ENCODE measurements around the gene RRP8. TPM values are rescaled to one million over a fixed set of nuclear protein-coding genes. Genes with fewer than 3 reads are reported as not detected.
A peak's percentile ranks its signal among the peaks of the same experiment; 100 is the strongest.

The RRP8 gene
- total RNA-seq, 1 experiment from 2014 or later: 17.8 TPM

- DNase-seq (ENCODE audit: low read depth, low spot score) (no peak), ATAC-seq (peak; percentile 2; the same call in 1 of the 2 replicates)
- Histone ChIP-seq H3K9ac (ENCODE audit: low read length) (peak overlapping the region; percentile 64), H3K9me3 (ENCODE audit: control insufficient read depth in 1 of 2, insufficient read depth in 1 of 2, low read depth in 1 of 2, low read length in 2 of 2) (no peaks in the 10 kb centered on the region), H3K9me2 (ENCODE audit: insufficient read depth) (no peaks in the 10 kb centered on the region), H3K79me2 (ENCODE audit: insufficient read depth, low read length) (peaks cover 11% of the 10 kb centered on the region; the same call in 1 of the 2 replicates), H4K20me1 (ENCODE audit: insufficient read depth) (no peaks in the 10 kb centered on the region), H3K4me1 (ENCODE audit: control insufficient read depth in 1 of 2, insufficient read depth in 2 of 2, low read length in 2 of 2) (peaks cover 5 to 15% of the 10 kb centered on the region in 2 experiments; a peak in 3 of 4 replicates), H3K27ac (ENCODE audit: low read depth, low read length) (peak overlapping the region; percentile 36; the same call in 1 of the 2 replicates), H3K36me3 (ENCODE audit: control insufficient read depth in 1 of 2, insufficient read depth in 2 of 2, low read length in 2 of 2) (peaks cover 0 to 4% of the 10 kb centered on the region in 2 experiments; a peak in 1 of 4 replicates), H3K4me3 (replicated peaks in 1 of 2; ENCODE audit: low read depth in 1 of 2, low read length in 2 of 2) (peak overlapping the region; percentile 74 to 96), H3K27me3 (ENCODE audit: insufficient read depth, low read length) (no peaks in the 10 kb centered on the region), H3K4me2 (ENCODE audit: low read length) (peak overlapping the region; percentile 77), H2AFZ (ENCODE audit: low read depth, low read length, poor library complexity, severe bottlenecking) (no peak overlapping the region)
- ChIA-PET RAD21 (ENCODE audit: low non-redundant PET in 1 of 2, low total read pairs in 2 of 2, uncharacterized antibody in 2 of 2, unreplicated experiment in 2 of 2) (no interaction called here), CTCF (interaction anchor here (1.0 to 1.5 kb wide), 4 partner anchors 49 to 230 kb away, joined by 3 to 4 read pairs (median 3); partner anchors contain the start of gene MRPL17), POLR2A (interaction anchor here (1.0 to 1.6 kb wide), 5 partner anchors 8 to 239 kb away, joined by 3 to 5 read pairs (median 3); partner anchors contain the start of gene MRPL17)
- intact Hi-C loops (cut with micrococcal nuclease): no loop called here
- TF ChIP-seq EGR1 (IDR thresholded peaks at IDR 0.05; ENCODE audit: low read depth): no peak
- TF ChIP-seq SP1 (IDR thresholded peaks at IDR 0.05; ENCODE audit: low read depth): no peak
- no peak for TF ChIP-seq ELF1 (IDR thresholded peaks at IDR 0.05; ENCODE audit: borderline replicate concordance, low read depth)
- TF ChIP-seq ZFX (IDR thresholded peaks at IDR 0.05): no peak
- TF ChIP-seq, protein P1, sequence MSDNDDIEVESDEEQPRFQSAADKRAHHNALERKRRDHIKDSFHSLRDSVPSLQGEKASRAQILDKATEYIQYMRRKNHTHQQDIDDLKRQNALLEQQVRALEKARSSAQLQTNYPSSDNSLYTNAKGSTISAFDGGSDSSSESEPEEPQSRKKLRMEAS (IDR thresholded peaks at IDR 0.05): no peak
- no peak for TF ChIP-seq CTCF (IDR thresholded peaks at IDR 0.05 in 2 of 3, conservative IDR thresholded peaks at IDR 0.05 in 1 of 3; ENCODE audit: borderline replicate concordance in 1 of 3, insufficient read depth in 1 of 3, low read depth in 2 of 3, low read length in 2 of 3)
- no peak for TF ChIP-seq SIN3A (IDR thresholded peaks at IDR 0.05; ENCODE audit: low read depth)
- no peak for TF ChIP-seq YY1 (IDR thresholded peaks at IDR 0.05; ENCODE audit: extremely low read depth, insufficient replicate concordance, low read depth, low read length)
- no peak for TF ChIP-seq EZH2 (IDR thresholded peaks at IDR 0.05)
- TF ChIP-seq ZBTB33 (IDR thresholded peaks at IDR 0.05; ENCODE audit: extremely low read depth, insufficient replicate concordance, low read length): no peak
- TF ChIP-seq POLR2AphosphoS5 (IDR thresholded peaks at IDR 0.05; ENCODE audit: low read depth, low read length): no peak
- TF ChIP-seq ATF3 (IDR thresholded peaks at IDR 0.05): no peak
- no peak for TF ChIP-seq RAD21 (IDR thresholded peaks at IDR 0.05; ENCODE audit: low read depth)
- no peak for TF ChIP-seq EZH2phosphoT487 (IDR thresholded peaks at IDR 0.05; ENCODE audit: borderline replicate concordance)
- no peak for TF ChIP-seq TCF7L2 (IDR thresholded peaks at IDR 0.05; ENCODE audit: borderline replicate concordance, extremely low read depth, insufficient read depth, insufficient read length)
- no peak for TF ChIP-seq JUND (IDR thresholded peaks at IDR 0.05)
- BruUV-seq (replicated peaks): no TSS peak
Observed at GRCh38 chr11:6618117-6619003, 14.9 kb upstream of the RRP8 start.

All from HCT116 (cell line).